ENCODE data around the gene TBC1D20. TPM values are rescaled to one million over a fixed set of nuclear protein-coding genes. Genes with fewer than 3 reads are reported as not detected.

TBC1D20 gene
- total RNA-seq, 1 experiment from 2014 or later: 35.8 TPM

GRCh38 chr20:481167-481566 lies 18.8 kb upstream of the TBC1D20 start:
- Histone ChIP-seq H3K36me3 (ENCODE audit: control insufficient read depth, insufficient read depth, low read length) (peaks cover 4% of the 10 kb centered on the region), H3K9me3 (no peaks in the 10 kb centered on the region), H3K4me1 (no peaks in the 10 kb centered on the region), H3K27me3 (replicated peaks; ENCODE audit: control insufficient read depth, insufficient read depth, low read length) (no peaks in the 10 kb centered on the region), H3K4me3 (ENCODE audit: low read depth, low read length) (no peak overlapping the region)
- POLR2A ChIA-PET: no interaction called here
- peaks cover 6% of the 10 kb centered on the region for H3K4me1 Mint-ChIP-seq (ENCODE audit: low read depth, unreplicated experiment)
- intact Hi-C loops (cut with micrococcal nuclease; ENCODE audit: unreplicated experiment): no loop called here
- no peak overlapping the region for H3K27ac Mint-ChIP-seq (ENCODE audit: unreplicated experiment)
- no peaks in the 10 kb centered on the region for H3K27me3 Mint-ChIP-seq (ENCODE audit: insufficient read depth, unreplicated experiment)
- H3K9me3 Mint-ChIP-seq (ENCODE audit: unreplicated experiment): no peaks in the 10 kb centered on the region
- peaks cover 93% of the 10 kb centered on the region for H3K36me3 Mint-ChIP-seq (ENCODE audit: insufficient read depth, unreplicated experiment)
- TF ChIP-seq, protein P1, sequence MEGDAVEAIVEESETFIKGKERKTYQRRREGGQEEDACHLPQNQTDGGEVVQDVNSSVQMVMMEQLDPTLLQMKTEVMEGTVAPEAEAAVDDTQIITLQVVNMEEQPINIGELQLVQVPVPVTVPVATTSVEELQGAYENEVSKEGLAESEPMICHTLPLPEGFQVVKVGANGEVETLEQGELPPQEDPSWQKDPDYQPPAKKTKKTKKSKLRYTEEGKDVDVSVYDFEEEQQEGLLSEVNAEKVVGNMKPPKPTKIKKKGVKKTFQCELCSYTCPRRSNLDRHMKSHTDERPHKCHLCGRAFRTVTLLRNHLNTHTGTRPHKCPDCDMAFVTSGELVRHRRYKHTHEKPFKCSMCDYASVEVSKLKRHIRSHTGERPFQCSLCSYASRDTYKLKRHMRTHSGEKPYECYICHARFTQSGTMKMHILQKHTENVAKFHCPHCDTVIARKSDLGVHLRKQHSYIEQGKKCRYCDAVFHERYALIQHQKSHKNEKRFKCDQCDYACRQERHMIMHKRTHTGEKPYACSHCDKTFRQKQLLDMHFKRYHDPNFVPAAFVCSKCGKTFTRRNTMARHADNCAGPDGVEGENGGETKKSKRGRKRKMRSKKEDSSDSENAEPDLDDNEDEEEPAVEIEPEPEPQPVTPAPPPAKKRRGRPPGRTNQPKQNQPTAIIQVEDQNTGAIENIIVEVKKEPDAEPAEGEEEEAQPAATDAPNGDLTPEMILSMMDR (IDR thresholded peaks at IDR 0.05; ENCODE audit: insufficient read depth in 1 of 2, low read depth in 1 of 2, low read length in 1 of 2, severe bottlenecking in 1 of 2, unreplicated experiment in 1 of 2): no peak
- no peak overlapping the region for H3K4me3 Mint-ChIP-seq (ENCODE audit: unreplicated experiment)
- no peak for DNase-seq
- CTCF ChIA-PET: interaction anchor here (1.6 kb wide), 1 partner anchor 50 kb away, joined by 4 read pairs; no protein-coding TSS in a partner anchor
- no TSS peak for BruUV-seq (replicated peaks)

DNA sequence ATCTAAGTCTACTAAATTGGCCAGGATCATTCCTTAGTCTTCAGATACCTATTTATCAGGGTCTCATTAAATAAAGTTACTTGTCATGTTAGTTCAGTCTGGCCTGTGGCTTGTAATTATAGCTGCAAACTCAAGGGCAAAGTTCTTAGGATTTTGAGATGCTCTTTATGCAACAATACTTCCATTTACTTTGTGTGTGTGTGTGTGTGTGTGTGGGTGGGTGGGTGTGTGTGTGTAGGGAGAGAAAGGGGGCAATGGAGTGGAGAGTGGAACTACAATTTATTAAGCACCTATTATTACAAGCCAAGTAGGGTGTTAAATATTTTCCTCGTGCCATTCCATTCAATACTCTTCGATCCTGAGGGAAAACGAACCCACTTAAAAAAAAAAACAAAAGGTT lies 17.7 kb upstream of the TBC1D20 start:
- Histone ChIP-seq H3K27me3 (replicated peaks; ENCODE audit: control insufficient read depth, insufficient read depth, low read length) (no peaks in the 10 kb centered on the region), H3K9me3 (no peaks in the 10 kb centered on the region), H3K36me3 (ENCODE audit: control insufficient read depth, insufficient read depth, low read length) (peaks cover 4% of the 10 kb centered on the region), H3K4me1 (no peaks in the 10 kb centered on the region), H3K4me3 (ENCODE audit: low read depth, low read length) (no peak overlapping the region)
- intact Hi-C loops (cut with micrococcal nuclease; ENCODE audit: unreplicated experiment): no loop called here
- Mint-ChIP-seq H3K27me3 (ENCODE audit: insufficient read depth, unreplicated experiment) (no peaks in the 10 kb centered on the region), H3K36me3 (ENCODE audit: insufficient read depth, unreplicated experiment) (peaks cover 98% of the 10 kb centered on the region), H3K4me3 (ENCODE audit: unreplicated experiment) (no peak overlapping the region), H3K9me3 (ENCODE audit: unreplicated experiment) (no peaks in the 10 kb centered on the region), H3K4me1 (ENCODE audit: low read depth, unreplicated experiment) (peaks cover 6% of the 10 kb centered on the region), H3K27ac (ENCODE audit: unreplicated experiment) (no peak overlapping the region)
- BruUV-seq (replicated peaks): no TSS peak
- ChIA-PET CTCF (no interaction called here), POLR2A (no interaction called here)
- DNase-seq: no peak
- TF ChIP-seq, protein P1 (IDR thresholded peaks at IDR 0.05; ENCODE audit: insufficient read depth in 1 of 2, low read depth in 1 of 2, low read length in 1 of 2, severe bottlenecking in 1 of 2, unreplicated experiment in 1 of 2): no peak

DNA sequence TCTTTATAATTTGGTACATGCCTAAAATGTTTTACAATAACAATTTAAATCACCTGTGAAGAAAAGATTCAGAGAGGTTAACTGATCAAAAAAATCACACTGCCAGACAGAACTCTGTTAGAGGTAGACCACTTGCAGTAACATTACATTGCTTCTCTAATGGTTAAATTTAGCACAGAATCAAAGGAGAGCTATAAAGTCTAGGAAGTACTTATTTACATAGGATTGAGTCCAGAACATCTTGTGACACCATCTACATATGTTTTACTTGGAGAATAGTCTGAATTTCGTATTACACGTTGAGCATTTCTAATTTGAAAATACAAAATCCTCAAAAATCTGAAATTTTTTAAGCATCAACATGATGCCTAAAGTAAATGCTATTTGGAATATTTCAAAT lies 17.2 kb upstream of the TBC1D20 start:
- CTCF ChIA-PET: no interaction called here
- no peaks in the 10 kb centered on the region for H3K9me3 ChIP-seq
- POLR2A ChIA-PET: no interaction called here
- H3K4me1 ChIP-seq: no peaks in the 10 kb centered on the region
- Mint-ChIP-seq H3K4me1 (ENCODE audit: low read depth, unreplicated experiment) (peaks cover 6% of the 10 kb centered on the region), H3K27me3 (ENCODE audit: insufficient read depth, unreplicated experiment) (no peaks in the 10 kb centered on the region), H3K4me3 (ENCODE audit: unreplicated experiment) (no peak overlapping the region), H3K36me3 (ENCODE audit: insufficient read depth, unreplicated experiment) (peaks cover 98% of the 10 kb centered on the region), H3K9me3 (ENCODE audit: unreplicated experiment) (peaks cover 3% of the 10 kb centered on the region), H3K27ac (ENCODE audit: unreplicated experiment) (no peak overlapping the region)
- intact Hi-C loops (cut with micrococcal nuclease; ENCODE audit: unreplicated experiment): loop anchor here (1.0 to 2.0 kb wide), 3 partner anchors 17 to 125 kb away; partner anchors contain the start of gene TBC1D20
- no peaks in the 10 kb centered on the region for H3K27me3 ChIP-seq (replicated peaks; ENCODE audit: control insufficient read depth, insufficient read depth, low read length)
- peaks cover 4% of the 10 kb centered on the region for H3K36me3 ChIP-seq (ENCODE audit: control insufficient read depth, insufficient read depth, low read length)
- H3K4me3 ChIP-seq (ENCODE audit: low read depth, low read length): no peak overlapping the region
- BruUV-seq (replicated peaks): no TSS peak
- DNase-seq: no peak
- TF ChIP-seq, protein P1 (IDR thresholded peaks at IDR 0.05; ENCODE audit: insufficient read depth in 1 of 2, low read depth in 1 of 2, low read length in 1 of 2, severe bottlenecking in 1 of 2, unreplicated experiment in 1 of 2): no peak

Data from Caco-2 (cell line).